Measurements from ENCODE around the gene YIPF3. TPM values are rescaled to one million over a fixed set of nuclear protein-coding genes. Genes with fewer than 3 reads are reported as not detected.

The YIPF3 gene
- total and polyA plus RNA-seq, 10 of the 15 experiments (the other 5 are each of a cell fraction or from before 2014, with no cell fraction given): 20.5 to 88.8 (median 44.7) TPM

DNA sequence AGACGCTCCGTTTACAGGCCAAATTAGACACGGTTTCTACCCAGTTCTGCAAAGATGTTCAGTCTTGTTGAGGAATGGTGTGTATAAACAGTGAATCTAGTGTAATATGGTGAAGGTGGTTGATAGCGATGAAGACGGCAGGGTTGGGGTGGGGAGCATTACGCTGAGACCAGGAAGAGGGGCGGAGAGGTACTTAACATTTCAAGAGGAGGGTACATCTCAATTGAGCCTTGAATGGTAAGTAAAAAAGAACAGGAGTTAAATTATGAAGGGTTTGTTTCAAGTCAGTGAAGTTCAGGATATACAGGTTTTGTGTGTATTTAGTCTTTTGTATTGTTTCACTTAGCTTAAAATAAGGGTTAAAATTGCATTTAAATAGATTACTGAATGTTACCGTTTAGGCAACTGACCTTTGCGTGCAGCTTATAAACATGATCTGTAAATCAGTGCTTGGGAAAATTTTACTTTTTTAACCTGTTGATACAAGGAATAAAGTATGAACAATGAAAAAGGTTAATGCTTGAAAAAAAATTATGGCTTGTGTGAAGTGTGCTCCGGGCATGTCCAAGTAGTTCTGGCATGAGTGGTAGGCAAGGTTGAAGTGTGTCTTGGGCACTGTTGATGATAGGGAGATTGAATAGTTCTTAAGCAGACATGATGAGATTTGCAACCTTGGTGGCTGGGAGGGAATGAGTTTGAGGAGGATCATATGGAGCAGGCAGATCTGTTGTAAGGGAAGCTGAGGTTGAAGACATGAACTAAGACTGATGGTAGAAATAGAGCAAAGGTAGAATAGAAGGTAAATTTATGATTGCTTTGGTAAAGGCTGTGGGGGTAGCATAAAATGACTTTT is 1.0 kb upstream of the YIPF3 start:
- POLR2A ChIA-PET: interaction anchor here (0.5 to 1.4 kb wide), 6 partner anchors 8 to 476 kb away, joined by 3 to 9 read pairs (median 4); partner anchors contain the start of gene TJAP1
- TSS peak; percentile 71 for BruUV-seq (replicated peaks)
- Histone ChIP-seq H3K79me2 (ENCODE audit: control insufficient read depth, insufficient read depth, low read length) (peaks cover 41% of the 10 kb centered on the region), H2AFZ (ENCODE audit: control insufficient read depth, low read depth, low read length) (peak overlapping the region; percentile 63; the same call in 1 of the 2 replicates), H3K9me3 (replicated peaks; ENCODE audit: control insufficient read depth, insufficient read depth, low read length) (no peaks in the 10 kb centered on the region), H3K27ac (ENCODE audit: control insufficient read depth, insufficient read depth) (peak overlapping the region; percentile 76), H4K20me1 (ENCODE audit: control insufficient read depth, insufficient read depth) (no peaks in the 10 kb centered on the region), H3K36me3 (ENCODE audit: control insufficient read depth in 2 of 2, insufficient read depth in 2 of 2, low read length in 1 of 2) (peaks cover 22 to 28% of the 10 kb centered on the region in 2 experiments), H3K9ac (ENCODE audit: control insufficient read depth, insufficient read depth, low read length) (peak overlapping the region; percentile 88), H3K27me3 (replicated peaks in 1 of 2; ENCODE audit: control insufficient read depth in 2 of 2, insufficient read depth in 2 of 2, low read length in 1 of 2) (no peaks in the 10 kb centered on the region), H3K4me3 (peak overlapping the region; percentile 80), H3K4me2 (ENCODE audit: control insufficient read depth, insufficient read depth) (peak overlapping the region; percentile 38), H3K4me1 (ENCODE audit: control insufficient read depth, insufficient read depth, low read length) (peaks cover 6% of the 10 kb centered on the region)
- SMC1A ChIA-PET (ENCODE audit: uncharacterized antibody, unreplicated experiment): interaction anchor here (1.0 to 3.1 kb wide), 3 partner anchors 12 to 30 kb away, joined by 3 to 16 read pairs (median 3); no protein-coding TSS in a partner anchor
- in situ Hi-C loops (cut with MboI): no loop called here
- DNase-seq (ENCODE audit: low read depth, low spot score) (no peak), FAIRE-seq (no peak), ATAC-seq (peak; percentile 41)
- CTCF ChIA-PET: interaction anchor here (0.6 to 3.3 kb wide), 8 partner anchors 11 to 290 kb away, joined by 3 to 28 read pairs (median 3); partner anchors contain the start of gene XPO5
- intact Hi-C loops (cut with micrococcal nuclease; ENCODE audit: unreplicated experiment): loop anchor here (2.0 kb wide), 1 partner anchor 347 kb away; the partner anchor contains the start of gene SRF
- RAD21 ChIA-PET (ENCODE audit: unreplicated experiment): interaction anchor here (1.0 to 1.4 kb wide), 4 partner anchors 14 to 156 kb away, joined by 3 to 4 read pairs (median 3); no protein-coding TSS in a partner anchor
- 0% methylated on average over 10 of the region's 10 CpGs for WGBS (ENCODE audit: insufficient coverage, insufficient replicate concordance, low lambda C conversion rate, missing lambda C conversion rate)
- TF ChIP-seq, protein P1, sequence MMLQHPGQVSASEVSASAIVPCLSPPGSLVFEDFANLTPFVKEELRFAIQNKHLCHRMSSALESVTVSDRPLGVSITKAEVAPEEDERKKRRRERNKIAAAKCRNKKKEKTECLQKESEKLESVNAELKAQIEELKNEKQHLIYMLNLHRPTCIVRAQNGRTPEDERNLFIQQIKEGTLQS (IDR thresholded peaks at IDR 0.05; ENCODE audit: borderline replicate concordance, extremely low read depth, low read depth, low read length): no peak
- TF ChIP-seq CBX3 (IDR thresholded peaks at IDR 0.05; ENCODE audit: borderline replicate concordance, low read depth) (no peak), TCF3 (IDR thresholded peaks at IDR 0.05; ENCODE audit: borderline replicate concordance, insufficient read depth, low read depth, low read length) (no peak), PML (IDR thresholded peaks at IDR 0.05; ENCODE audit: low read length) (no peak), JUND (IDR thresholded peaks at IDR 0.05; ENCODE audit: low read depth, low read length) (no peak), GATAD2B (conservative IDR thresholded peaks at IDR 0.05; ENCODE audit: low read depth) (no peak), TARDBP (IDR thresholded peaks at IDR 0.05; ENCODE audit: borderline replicate concordance) (no peak), RFX5 (IDR thresholded peaks at IDR 0.05; ENCODE audit: low read depth, low read length) (no peak), MEF2A (IDR thresholded peaks at IDR 0.05; ENCODE audit: insufficient read depth, low read depth, low read length) (no peak), KLF5 (IDR thresholded peaks at IDR 0.05; ENCODE audit: partially characterized antibody) (no peak), SUPT20H (IDR thresholded peaks at IDR 0.05; ENCODE audit: borderline replicate concordance, control insufficient read depth, low read depth, low read length) (no peak)
- TF ChIP-seq, protein P2, sequence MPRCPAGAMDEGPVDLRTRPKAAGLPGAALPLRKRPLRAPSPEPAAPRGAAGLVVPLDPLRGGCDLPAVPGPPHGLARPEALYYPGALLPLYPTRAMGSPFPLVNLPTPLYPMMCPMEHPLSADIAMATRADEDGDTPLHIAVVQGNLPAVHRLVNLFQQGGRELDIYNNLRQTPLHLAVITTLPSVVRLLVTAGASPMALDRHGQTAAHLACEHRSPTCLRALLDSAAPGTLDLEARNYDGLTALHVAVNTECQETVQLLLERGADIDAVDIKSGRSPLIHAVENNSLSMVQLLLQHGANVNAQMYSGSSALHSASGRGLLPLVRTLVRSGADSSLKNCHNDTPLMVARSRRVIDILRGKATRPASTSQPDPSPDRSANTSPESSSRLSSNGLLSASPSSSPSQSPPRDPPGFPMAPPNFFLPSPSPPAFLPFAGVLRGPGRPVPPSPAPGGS (IDR thresholded peaks at IDR 0.05; ENCODE audit: borderline replicate concordance, insufficient read depth, low read depth, low read length, poor library complexity, severe bottlenecking): no peak
- TF ChIP-seq, protein P3, sequence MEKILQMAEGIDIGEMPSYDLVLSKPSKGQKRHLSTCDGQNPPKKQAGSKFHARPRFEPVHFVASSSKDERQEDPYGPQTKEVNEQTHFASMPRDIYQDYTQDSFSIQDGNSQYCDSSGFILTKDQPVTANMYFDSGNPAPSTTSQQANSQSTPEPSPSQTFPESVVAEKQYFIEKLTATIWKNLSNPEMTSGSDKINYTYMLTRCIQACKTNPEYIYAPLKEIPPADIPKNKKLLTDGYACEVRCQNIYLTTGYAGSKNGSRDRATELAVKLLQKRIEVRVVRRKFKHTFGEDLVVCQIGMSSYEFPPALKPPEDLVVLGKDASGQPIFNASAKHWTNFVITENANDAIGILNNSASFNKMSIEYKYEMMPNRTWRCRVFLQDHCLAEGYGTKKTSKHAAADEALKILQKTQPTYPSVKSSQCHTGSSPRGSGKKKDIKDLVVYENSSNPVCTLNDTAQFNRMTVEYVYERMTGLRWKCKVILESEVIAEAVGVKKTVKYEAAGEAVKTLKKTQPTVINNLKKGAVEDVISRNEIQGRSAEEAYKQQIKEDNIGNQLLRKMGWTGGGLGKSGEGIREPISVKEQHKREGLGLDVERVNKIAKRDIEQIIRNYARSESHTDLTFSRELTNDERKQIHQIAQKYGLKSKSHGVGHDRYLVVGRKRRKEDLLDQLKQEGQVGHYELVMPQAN (conservative IDR thresholded peaks at IDR 0.05): no peak
- TF ChIP-seq, protein P4, sequence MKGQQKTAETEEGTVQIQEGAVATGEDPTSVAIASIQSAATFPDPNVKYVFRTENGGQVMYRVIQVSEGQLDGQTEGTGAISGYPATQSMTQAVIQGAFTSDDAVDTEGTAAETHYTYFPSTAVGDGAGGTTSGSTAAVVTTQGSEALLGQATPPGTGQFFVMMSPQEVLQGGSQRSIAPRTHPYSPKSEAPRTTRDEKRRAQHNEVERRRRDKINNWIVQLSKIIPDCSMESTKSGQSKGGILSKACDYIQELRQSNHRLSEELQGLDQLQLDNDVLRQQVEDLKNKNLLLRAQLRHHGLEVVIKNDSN (IDR thresholded peaks at IDR 0.05; ENCODE audit: borderline replicate concordance, extremely low read length, insufficient read depth, low read depth, low read length): no peak

Measured in GM12878 (cell line).